Left lung (tissue), 10 donors: Measurements from ENCODE around the gene STRN3. TPM values are rescaled to one million over a fixed set of nuclear protein-coding genes. Genes with fewer than 3 reads are reported as not detected.
"Not testable (repeated sequence)": the region's sequence is repeated elsewhere in the genome, so short reads cannot be mapped to it uniquely, and the experiment has no call there.

ENCODE experiments used
- ATAC-seq: fragments of 200-7000 bp; cut with Tn5 transposase; one replicate; pipeline ENCODE4 v1.9.1; 2020; ENCODE audit warnings: moderate library complexity
- DNase-seq, 4 donors: peaks; one replicate each; pipeline ENCODE4 v3.0.0-alpha.2; 2013 to 2020
- H3K27ac ChIP-seq, 2 donors: fragments of 200-600 bp; sonication (generic) in 1 of 2; one replicate each; pipeline versions ENCODE4 v1.5.0 to v1.8.0; 2020 to 2021
- H3K27me3 ChIP-seq, 2 donors: fragments of 200-600 bp; sonication (generic) in 1 of 2; one replicate each; pipeline versions ENCODE4 v1.5.0 to v1.8.0; 2020 to 2021
- H3K36me3 ChIP-seq, 2 donors: fragments of 200-600 bp; sonication (generic) in 1 of 2; one replicate each; pipeline versions ENCODE4 v1.5.0 to v1.8.0; 2020 to 2021
- H3K4me1 ChIP-seq, 2 donors: fragments of 200-600 bp; one replicate each; pipeline ENCODE4 v1.8.0; 2021
- H3K4me3 ChIP-seq, 2 donors: fragments of 200-600 bp; sonication (generic) in 1 of 2; one replicate each; pipeline versions ENCODE4 v1.5.0 to v1.8.0; 2020 to 2021; ENCODE audit warnings: mild to moderate bottlenecking in 1 of 2
- H3K9me3 ChIP-seq, 2 donors: fragments of 200-600 bp; sonication (generic) in 1 of 2; one replicate each; pipeline versions ENCODE4 v1.5.0 to v1.8.0; 2020 to 2021
- intact Hi-C, 2 donors: fragments of 100-400 bp; cut with DNase I; formaldehyde crosslinking; loops; one replicate each; pipeline versions ENCODE4 v1.11.2 to v1.14.2; 2022
- polyA plus RNA-seq, 6 donors: library from polyadenylated mRNA; unstranded; fragments of 120-200 nt; gene quantifications; one replicate each; pipeline ENCODE4 v1.2.1, GENCODE V29; 2013; ENCODE audit not compliant: insufficient read length in 6 of 6
- total RNA-seq, 2 donors: library from RNA; stranded (reverse); fragmentation: NEBNext Ultra II Directional; extraction: Animal tissue kit (Norgen Biotek cat#: 25700); gene quantifications; one replicate each; pipeline ENCODE4 v1.2.1, GENCODE V29; 2021
- TF ChIP-seq, protein P1 (sequence below), 2 donors: fragments of 200-600 bp; sonication (generic) in 1 of 2; IDR thresholded peaks; one replicate each; pipeline versions ENCODE4 v1.5.0 to v1.8.0; 2021; ENCODE audit warnings: antibody characterized with exemption in 2 of 2
- donor health status: DM: no; HTN: yes; CAD: no.
- donor health status: DM: no; HTN: no; CAD: no.

STRN3 gene
- total and polyA plus RNA-seq, 8 donors, result 31.7 to 54.7 (median 46.5) TPM

GRCh38 chr14:30940886-30941285, 85.3 kb downstream of the STRN3 start:
- no peak overlapping the region for H3K4me3 ChIP-seq
- intact Hi-C loops, result no loop called here
- peaks cover 0 to 23% of the 10 kb centered on the region in 2 donors for H3K36me3 ChIP-seq
- H3K27me3 ChIP-seq, result no peaks in the 10 kb centered on the region
- DNase-seq (no peak), ATAC-seq (no peak)
- no peaks in the 10 kb centered on the region for H3K4me1 ChIP-seq
- H3K9me3 ChIP-seq, result no peaks in the 10 kb centered on the region
- H3K27ac ChIP-seq, result no peak overlapping the region
- TF ChIP-seq, protein P1, sequence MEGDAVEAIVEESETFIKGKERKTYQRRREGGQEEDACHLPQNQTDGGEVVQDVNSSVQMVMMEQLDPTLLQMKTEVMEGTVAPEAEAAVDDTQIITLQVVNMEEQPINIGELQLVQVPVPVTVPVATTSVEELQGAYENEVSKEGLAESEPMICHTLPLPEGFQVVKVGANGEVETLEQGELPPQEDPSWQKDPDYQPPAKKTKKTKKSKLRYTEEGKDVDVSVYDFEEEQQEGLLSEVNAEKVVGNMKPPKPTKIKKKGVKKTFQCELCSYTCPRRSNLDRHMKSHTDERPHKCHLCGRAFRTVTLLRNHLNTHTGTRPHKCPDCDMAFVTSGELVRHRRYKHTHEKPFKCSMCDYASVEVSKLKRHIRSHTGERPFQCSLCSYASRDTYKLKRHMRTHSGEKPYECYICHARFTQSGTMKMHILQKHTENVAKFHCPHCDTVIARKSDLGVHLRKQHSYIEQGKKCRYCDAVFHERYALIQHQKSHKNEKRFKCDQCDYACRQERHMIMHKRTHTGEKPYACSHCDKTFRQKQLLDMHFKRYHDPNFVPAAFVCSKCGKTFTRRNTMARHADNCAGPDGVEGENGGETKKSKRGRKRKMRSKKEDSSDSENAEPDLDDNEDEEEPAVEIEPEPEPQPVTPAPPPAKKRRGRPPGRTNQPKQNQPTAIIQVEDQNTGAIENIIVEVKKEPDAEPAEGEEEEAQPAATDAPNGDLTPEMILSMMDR (IDR thresholded peaks at IDR 0.05), result no peak

GRCh38 chr14:30938617-30939016, 87.6 kb downstream of the STRN3 start:
- Histone ChIP-seq H3K4me1 (no peaks in the 10 kb centered on the region), H3K27me3 (no peaks in the 10 kb centered on the region), H3K36me3 (peaks cover 0 to 28% of the 10 kb centered on the region in 2 donors), H3K9me3 (no peaks in the 10 kb centered on the region), H3K27ac (no peak overlapping the region), H3K4me3 (no peak overlapping the region)
- TF ChIP-seq, protein P1 (IDR thresholded peaks at IDR 0.05), result no peak
- DNase-seq (no peak), ATAC-seq (no peak)
- intact Hi-C loops, result no loop called here

DNA sequence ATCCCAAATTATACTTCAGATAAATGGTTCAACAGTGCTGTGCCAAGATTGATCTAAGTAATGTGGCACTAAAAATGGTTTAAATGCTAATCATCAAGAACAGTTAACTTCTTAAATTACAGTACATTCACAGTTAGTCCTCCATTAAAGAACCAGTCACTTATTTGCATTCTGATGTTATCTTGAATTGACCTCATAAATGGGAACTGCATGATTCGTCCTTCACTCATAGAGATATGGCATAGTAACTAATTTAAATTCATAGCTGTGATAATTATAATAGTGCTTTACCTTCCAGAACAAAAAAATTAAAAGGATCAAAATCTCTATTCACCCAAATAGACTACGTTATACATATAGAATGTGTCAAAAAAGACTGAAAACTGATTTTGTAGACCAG, 90.7 kb downstream of the STRN3 start:
- ATAC-seq, result no peak
- Histone ChIP-seq H3K9me3 (no peaks in the 10 kb centered on the region), H3K27me3 (no peaks in the 10 kb centered on the region), H3K4me1 (no peaks in the 10 kb centered on the region), H3K36me3 (peaks cover 0 to 38% of the 10 kb centered on the region in 2 donors), H3K27ac (no peak overlapping the region), H3K4me3 (no peak overlapping the region)
- no peak for DNase-seq
- intact Hi-C loops, result no loop called here
- TF ChIP-seq, protein P1 (IDR thresholded peaks at IDR 0.05), result no peak

DNA sequence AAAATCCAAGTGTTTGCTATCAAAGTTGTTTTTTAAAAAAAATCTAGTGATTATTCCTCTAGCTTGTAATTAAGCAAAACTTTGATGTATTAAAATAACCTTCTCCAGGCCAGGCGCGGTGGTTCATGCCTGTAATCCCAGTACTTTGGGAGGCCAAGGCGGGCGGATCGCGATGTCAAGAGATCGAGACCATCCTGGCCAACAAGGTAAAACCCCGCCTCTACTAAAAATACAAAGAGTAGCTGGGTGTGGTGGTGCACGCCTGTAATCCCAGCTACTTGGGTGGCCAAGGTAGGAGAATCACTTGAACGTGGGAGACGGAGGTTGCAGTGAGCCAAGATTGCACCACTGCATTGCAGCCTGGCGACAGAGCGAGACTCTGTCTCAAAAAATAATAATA, 92.2 kb downstream of the STRN3 start:
- ATAC-seq, H3K4me3 ChIP-seq, H3K27me3 ChIP-seq, H3K4me1 ChIP-seq, H3K27ac ChIP-seq, H3K9me3 ChIP-seq, intact Hi-C loops, DNase-seq: not testable (repeated sequence)
- peaks cover 0 to 38% of the 10 kb centered on the region in 2 donors for H3K36me3 ChIP-seq

DNA sequence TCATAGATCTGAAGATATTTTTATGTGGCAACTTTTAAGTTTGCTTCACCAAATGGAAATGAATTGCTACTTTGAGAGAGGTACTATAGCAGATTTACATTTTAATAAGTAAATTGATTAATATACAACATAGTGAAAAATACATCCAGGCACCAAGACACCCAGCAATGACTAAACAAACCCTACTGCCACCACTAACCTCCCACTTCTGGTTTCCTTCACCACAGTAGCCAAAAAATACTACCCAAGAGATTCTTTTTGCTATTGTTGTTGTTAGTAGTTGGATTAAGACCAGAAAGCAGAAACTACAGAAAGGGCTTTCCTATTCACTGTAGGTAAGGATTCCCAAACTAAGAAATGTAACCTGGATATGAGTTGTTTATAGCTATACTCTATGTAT, 97.7 kb downstream of the STRN3 start:
- Histone ChIP-seq H3K27ac (no peak overlapping the region), H3K36me3 (peaks cover 0 to 16% of the 10 kb centered on the region in 2 donors), H3K27me3 (no peaks in the 10 kb centered on the region), H3K4me3 (no peak overlapping the region), H3K4me1 (no peaks in the 10 kb centered on the region), H3K9me3 (no peaks in the 10 kb centered on the region)
- TF ChIP-seq, protein P1 (IDR thresholded peaks at IDR 0.05), result no peak
- intact Hi-C loops, result no loop called here
- DNase-seq (no peak), ATAC-seq (no peak)

GRCh38 chr14:30925254-30925653, 100.9 kb downstream of the STRN3 start:
- H3K4me3 ChIP-seq, result no peak overlapping the region
- intact Hi-C loops, result no loop called here
- peaks cover 0 to 10% of the 10 kb centered on the region in 2 donors for H3K4me1 ChIP-seq
- H3K36me3 ChIP-seq, result peaks cover 0 to 7% of the 10 kb centered on the region in 2 donors
- no peaks in the 10 kb centered on the region for H3K9me3 ChIP-seq
- TF ChIP-seq, protein P1 (IDR thresholded peaks at IDR 0.05), result no peak
- ATAC-seq, result no peak
- DNase-seq, result no peak
- no peak overlapping the region for H3K27ac ChIP-seq
- no peaks in the 10 kb centered on the region for H3K27me3 ChIP-seq
